IMR-90 (cell line): ENCODE data around the gene LEPR. TPM values are rescaled to one million over a fixed set of nuclear protein-coding genes. Genes with fewer than 3 reads are reported as not detected.
A peak's percentile ranks its signal among the peaks of the same experiment; 100 is the strongest.

ENCODE experiments used
- ATAC-seq: fragments of 200-7000 bp; cut with Tn5 transposase; 2 replicates; pipeline ENCODE4 v1.9.1; 2020; ENCODE audit warnings: low read depth, mild to moderate bottlenecking, moderate library complexity
- BruUV-seq: library from RNA; stranded (reverse); fragments of 400-500 nt; replicated peaks from 2 replicates; lab custom pipeline; 2021; lab: Mats Ljungman, UMichigan
- CTCF ChIA-PET: fragments of 300-600 bp; formaldehyde crosslinking; extraction: SDS; loops from one replicate; lab custom pipeline; 2021; ENCODE audit warnings: antibody characterized with exemption; lab: Yijun Ruan, JAX
- POLR2A ChIA-PET: fragments of 300-600 bp; sonication (Branson Sonifier 250); formaldehyde crosslinking; loops from one replicate; lab custom pipeline; 2022; ENCODE audit warnings: antibody characterized with exemption; ENCODE audit not compliant: unreplicated experiment; lab: Charles Lee
- DNase-seq: peaks from one replicate; pipeline ENCODE4 v3.0.0; 2013
- H2AFZ ChIP-seq: replicated peaks from 2 replicates; pipeline ENCODE3; 2013; ENCODE audit warnings: low read length, mild to moderate bottlenecking; ENCODE audit not compliant: poor library complexity
- H2AK5ac ChIP-seq: 2 replicates; pipeline ENCODE4 v1.6.1; 2013; ENCODE audit warnings: low read depth, low read length, inconsistent platforms
- H2AK9ac ChIP-seq: replicated peaks from 2 replicates; pipeline ENCODE3; 2013; ENCODE audit warnings: mild to moderate bottlenecking, low read depth, low read length, moderate library complexity; ENCODE audit not compliant: poor library complexity
- H2BK120ac ChIP-seq: 2 replicates; pipeline ENCODE4 v1.6.1; 2013; ENCODE audit warnings: low read depth, low read length, inconsistent platforms
- H2BK15ac ChIP-seq: 3 replicates; pipeline ENCODE4 v1.6.1; 2013; ENCODE audit warnings: low read depth, low read length, inconsistent platforms
- H2BK20ac ChIP-seq: 2 replicates; pipeline ENCODE4 v1.6.1; 2013; ENCODE audit warnings: low read depth, mild to moderate bottlenecking, inconsistent platforms, low read length, moderate library complexity
- H2BK5ac ChIP-seq: 2 replicates; pipeline ENCODE4 v1.6.1; 2013; ENCODE audit warnings: mild to moderate bottlenecking, low read depth, low read length, inconsistent platforms; ENCODE audit not compliant: poor library complexity, severe bottlenecking
- H3K14ac ChIP-seq: replicated peaks from 2 replicates; pipeline ENCODE4 v1.6.1; 2013; ENCODE audit warnings: low read depth, low read length, inconsistent platforms
- H3K18ac ChIP-seq: 2 replicates; pipeline ENCODE4 v1.6.1; 2013; ENCODE audit warnings: low read depth, low read length, control low read depth
- H3K23ac ChIP-seq: 2 replicates; pipeline ENCODE4 v1.6.1; 2013; ENCODE audit warnings: low read depth, low read length, inconsistent platforms
- H3K27ac ChIP-seq: 2 replicates; pipeline ENCODE4 v1.5.1; 2013; ENCODE audit warnings: mild to moderate bottlenecking, control low read depth, low read length; ENCODE audit not compliant: insufficient read depth
- H3K27me3 ChIP-seq: 2 replicates; pipeline ENCODE4 v1.6.1; 2013; ENCODE audit warnings: low read length; ENCODE audit not compliant: control insufficient read depth, insufficient read depth
- H3K36me3 ChIP-seq: 2 replicates; pipeline ENCODE4 v1.6.1; 2013; ENCODE audit warnings: low read length, mixed read lengths; ENCODE audit not compliant: control insufficient read depth, insufficient read depth
- H3K4ac ChIP-seq: 2 replicates; pipeline ENCODE4 v1.6.1; 2013; ENCODE audit warnings: low read depth, low read length, inconsistent platforms
- H3K4me1 ChIP-seq: 2 replicates; pipeline ENCODE4 v1.6.1; 2013; ENCODE audit warnings: low read length, mixed read lengths; ENCODE audit not compliant: control insufficient read depth, insufficient read depth
- H3K4me2 ChIP-seq: 2 replicates; pipeline ENCODE4 v1.6.1; 2013; ENCODE audit warnings: low read depth, mild to moderate bottlenecking, control low read depth, low read length, moderate library complexity
- H3K4me3 ChIP-seq: 2 replicates; pipeline ENCODE4 v1.5.1; 2013; ENCODE audit warnings: low read depth, mild to moderate bottlenecking, control low read depth, low read length, moderate library complexity; ENCODE audit not compliant: insufficient read depth
- H3K56ac ChIP-seq: 2 replicates; pipeline ENCODE4 v1.6.1; 2013; ENCODE audit warnings: low read length, inconsistent platforms; ENCODE audit not compliant: insufficient read depth; ENCODE audit errors: extremely low read depth
- H3K79me1 ChIP-seq, 2 experiments: 2 replicates each; pipeline ENCODE4 v1.6.1; 2013; ENCODE audit warnings: low read length in 2 of 2, inconsistent platforms in 1 of 2, low read depth in 1 of 2
- H3K9ac ChIP-seq: 2 replicates; pipeline ENCODE4 v1.6.1; 2013; ENCODE audit warnings: low read depth, low read length, control low read depth
- H3K9me1 ChIP-seq: 2 replicates; pipeline ENCODE4 v1.6.1; 2013; ENCODE audit warnings: low read length, inconsistent platforms; ENCODE audit not compliant: insufficient read depth
- H3K9me3 ChIP-seq: 2 replicates; pipeline ENCODE4 v1.6.1; 2013; ENCODE audit warnings: low read length; ENCODE audit not compliant: control insufficient read depth, insufficient read depth
- H4K20me1 ChIP-seq: 2 replicates; pipeline ENCODE4 v1.6.1; 2013; ENCODE audit warnings: low read length, inconsistent platforms; ENCODE audit not compliant: insufficient read depth
- H4K5ac ChIP-seq: 2 replicates; pipeline ENCODE4 v1.6.1; 2013; ENCODE audit warnings: mild to moderate bottlenecking, low read depth, low read length, control low read depth
- H4K8ac ChIP-seq, 2 experiments: 2 replicates each; pipeline ENCODE4 v1.6.1; 2013; ENCODE audit warnings: low read depth in 2 of 2, low read length in 2 of 2, control low read depth in 1 of 2, inconsistent platforms in 1 of 2
- H4K91ac ChIP-seq: 2 replicates; pipeline ENCODE4 v1.6.1; 2013; ENCODE audit warnings: low read depth, low read length, inconsistent platforms; ENCODE audit not compliant: insufficient read depth
- BHLHE40 ChIP-seq: fragments of 150-350 bp; IDR thresholded peaks from 2 replicates; pipeline ENCODE4 v1.6.1; 2016; ENCODE audit warnings: mild to moderate bottlenecking, low read depth, low read length
- CHD1 ChIP-seq: IDR thresholded peaks from 2 replicates; pipeline ENCODE4 v1.6.1; 2012; ENCODE audit warnings: low read depth, low read length, improper control_type of control experiment
- MAFK ChIP-seq: IDR thresholded peaks from 2 replicates; pipeline ENCODE4 v1.6.1; 2012; ENCODE audit warnings: low read depth, low read length, improper control_type of control experiment
- MXI1 ChIP-seq: IDR thresholded peaks from 2 replicates; pipeline ENCODE4 v1.6.1; 2012; ENCODE audit warnings: low read depth, mild to moderate bottlenecking, low read length, moderate library complexity, borderline replicate concordance
- NFE2L2 ChIP-seq: fragments of 150-350 bp; IDR thresholded peaks from 2 replicates; pipeline ENCODE4 v1.6.1; 2016; ENCODE audit warnings: low read depth, mild to moderate bottlenecking, low read length
- POLR2A ChIP-seq: IDR thresholded peaks from 2 replicates; pipeline ENCODE4 v1.6.1; 2012; ENCODE audit warnings: mild to moderate bottlenecking, low read depth, low read length
- RAD21 ChIP-seq: IDR thresholded peaks from 2 replicates; pipeline ENCODE4 v1.6.1; 2012; ENCODE audit warnings: low read length, improper control_type of control experiment
- RCOR1 ChIP-seq: IDR thresholded peaks from 2 replicates; pipeline ENCODE4 v1.6.1; 2012; ENCODE audit warnings: mild to moderate bottlenecking, low read length, improper control_type of control experiment; ENCODE audit not compliant: insufficient replicate concordance
- RFX5 ChIP-seq: IDR thresholded peaks from 2 replicates; pipeline ENCODE4 v1.8.0; 2012; ENCODE audit warnings: low read depth, mild to moderate bottlenecking, low read length, moderate library complexity
- WGBS, 2 experiments: methylation state at CpG; one replicate each; pipeline versions ENCODE4 v1.1.5 to v1.1.7; 2013; ENCODE audit warnings: missing lambda C conversion rate in 2 of 2; ENCODE audit not compliant: insufficient read length in 1 of 2; ENCODE audit errors: extremely low coverage in 2 of 2; 5-methylcytosine and 5-hydroxymethylcytosine counted together
- dilution Hi-C: fragments of 300-500 bp; cut with HindIII; formaldehyde crosslinking; loops from one replicate; pipeline ENCODE4 v1.14.3; 2018; ENCODE audit warnings: low sequenced_read_pairs; ENCODE audit not compliant: unreplicated experiment
- in situ Hi-C: fragments of 300-500 bp; cut with MboI; formaldehyde crosslinking; loops from 3 replicates; pipeline ENCODE4 v1.14.3; 2019; ENCODE audit warnings: low sequenced_read_pairs, inconsistent platforms, mixed read lengths
- intact Hi-C: fragments of 100-400 bp; cut with micrococcal nuclease; formaldehyde crosslinking; loops from 2 replicates; pipeline ENCODE4 v1.10.0; 2022
- polyA plus RNA-seq, 3 experiments: library from polyadenylated mRNA; depleted of rRNA; stranded (reverse); fragments of >200 nt; gene quantifications; 2 replicates each; pipeline ENCODE4 v1.2.3, GENCODE V29; 2012; ENCODE audit warnings: low replicate concordance in 1 of 3
- total RNA-seq: library from RNA; depleted of rRNA; stranded (reverse); fragments of >200 nt; gene quantifications from 2 replicates; pipeline ENCODE4 v1.2.3, GENCODE V29; 2012
- TF ChIP-seq, protein P1 (sequence below): fragments of 150-350 bp; IDR thresholded peaks from 2 replicates; pipeline ENCODE4 v1.6.1; 2016; ENCODE audit warnings: low read depth, mild to moderate bottlenecking, low read length, moderate library complexity, borderline replicate concordance
- TF ChIP-seq, protein P2 (sequence below): conservative IDR thresholded peaks from 2 replicates; pipeline ENCODE4 v1.5.1; 2012; ENCODE audit warnings: mild to moderate bottlenecking, low read depth, low read length, improper control_type of control experiment
- TF ChIP-seq, protein P3 (sequence below): fragments of 150-350 bp; IDR thresholded peaks from 2 replicates; pipeline ENCODE4 v1.6.1; 2017; ENCODE audit warnings: mild to moderate bottlenecking, antibody characterized with exemption, low read length, low read depth

Gene LEPR
- total and polyA plus RNA-seq, 2 of the 4 experiments (the other 2 are of a cell fraction), result 2.1 to 8.8 TPM

DNA sequence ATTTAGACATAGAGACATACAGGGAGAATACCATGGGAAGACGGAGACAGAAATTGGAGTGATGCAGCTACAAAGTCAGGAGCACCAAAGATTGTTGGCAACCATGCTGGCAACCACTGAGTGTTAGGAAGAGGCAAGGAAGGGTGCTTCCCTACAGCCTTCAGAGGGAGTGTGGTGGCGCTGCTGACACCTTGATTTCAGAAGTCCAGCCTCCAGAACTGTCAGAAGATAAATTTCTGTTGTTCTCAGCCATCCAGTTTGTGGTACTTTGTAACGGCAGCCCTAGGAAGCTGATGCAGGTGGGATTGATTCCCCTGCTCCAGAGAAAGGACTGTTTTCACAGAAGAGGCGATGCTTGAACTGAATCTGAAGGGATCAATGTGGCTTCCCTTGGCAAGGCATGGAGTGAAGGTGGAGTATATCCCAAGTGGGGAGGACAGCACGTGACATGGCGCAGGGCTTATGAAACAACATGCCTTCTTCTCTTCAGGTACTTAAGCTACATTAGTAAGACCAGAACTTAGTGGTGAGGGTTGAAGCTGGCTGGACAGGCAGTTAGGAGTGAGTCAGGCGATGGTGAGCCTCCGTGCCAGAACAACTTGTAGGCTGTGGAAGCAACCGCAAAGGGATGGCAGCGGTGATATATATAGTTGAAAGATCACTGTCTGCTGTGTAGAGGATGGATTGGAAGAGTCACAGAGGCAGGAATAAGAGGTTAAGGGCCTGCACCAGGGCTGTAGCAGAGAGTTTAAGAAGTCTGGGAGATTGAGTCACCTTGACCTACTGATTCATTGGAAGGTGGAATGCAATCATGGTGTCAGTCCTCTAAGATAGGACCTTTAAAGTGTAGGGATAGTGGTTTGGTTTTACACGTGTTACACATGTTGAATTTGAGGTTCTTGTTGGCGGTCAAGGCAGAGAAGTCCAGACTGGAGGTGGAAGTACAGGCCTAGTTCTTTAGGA lies 2.1 kb downstream of the LEPR start:
- Histone ChIP-seq H3K27me3 (no peaks in the 10 kb centered on the region), H2AK9ac (peak overlapping the region; percentile 46), H2BK5ac (peak overlapping the region; percentile 99), H3K9ac (no peak overlapping the region; the same call in 1 of the 2 replicates), H4K5ac (no peak overlapping the region), H3K27ac (peak overlapping the region; percentile 15; the same call in 1 of the 2 replicates), H2BK20ac (0 out of 2 replicates have a peak overlapping the region, but pooled peaks have one; percentile 5), H2AFZ (no peak overlapping the region), H3K18ac (no peak overlapping the region), H2BK15ac (peak overlapping the region; percentile 19; the same call in 2 of the 3 replicates), H3K23ac (peak overlapping the region; percentile 58; the same call in 1 of the 2 replicates), H2AK5ac (peak overlapping the region; percentile 46; the same call in 1 of the 2 replicates), H3K36me3 (peaks cover 14% of the 10 kb centered on the region), H3K4me2 (peak overlapping the region; percentile 93), H3K56ac (no peak overlapping the region), H3K4ac (peak overlapping the region; percentile 56), H3K14ac (peak overlapping the region; percentile 40), H3K9me1 (peaks cover 19% of the 10 kb centered on the region), H3K4me1 (peaks cover 20% of the 10 kb centered on the region), H4K91ac (peak overlapping the region; percentile 50), H3K9me3 (no peaks in the 10 kb centered on the region), H3K4me3 (no peak overlapping the region), H2BK120ac (peak overlapping the region; percentile 8), H4K8ac (peak overlapping the region in 1 of 2 experiments; percentile 20; a peak in 2 of 4 replicates), H3K79me1 (peaks cover 30 to 41% of the 10 kb centered on the region in 2 experiments), H4K20me1 (peaks cover 3% of the 10 kb centered on the region; the same call in 1 of the 2 replicates)
- intact Hi-C loops, result loop anchor here (5.0 kb wide), 2 partner anchors 170 to 525 kb away; no protein-coding TSS in a partner anchor
- ATAC-seq (no peak), DNase-seq (peak; percentile 44)
- no TSS peak for BruUV-seq
- 94% methylated on average over 5 of the region's 12 CpGs; no CpG with 5 or more reads in 1 of the 2 experiments for WGBS, 2 experiments
- ChIA-PET CTCF (interaction anchor here (0.7 kb wide), 1 partner anchor 19 kb away, joined by 3 read pairs; no protein-coding TSS in a partner anchor), POLR2A (interaction anchor here (0.5 kb wide), 1 partner anchor 10 kb away, joined by 3 read pairs; no protein-coding TSS in a partner anchor)
- dilution Hi-C loops, result no loop called here
- in situ Hi-C loops, result loop anchor here (10.0 kb wide), 3 partner anchors 358 to 1022 kb away; no protein-coding TSS in a partner anchor
- TF ChIP-seq MXI1, result no peak
- no peak for TF ChIP-seq BHLHE40
- TF ChIP-seq, protein P1, sequence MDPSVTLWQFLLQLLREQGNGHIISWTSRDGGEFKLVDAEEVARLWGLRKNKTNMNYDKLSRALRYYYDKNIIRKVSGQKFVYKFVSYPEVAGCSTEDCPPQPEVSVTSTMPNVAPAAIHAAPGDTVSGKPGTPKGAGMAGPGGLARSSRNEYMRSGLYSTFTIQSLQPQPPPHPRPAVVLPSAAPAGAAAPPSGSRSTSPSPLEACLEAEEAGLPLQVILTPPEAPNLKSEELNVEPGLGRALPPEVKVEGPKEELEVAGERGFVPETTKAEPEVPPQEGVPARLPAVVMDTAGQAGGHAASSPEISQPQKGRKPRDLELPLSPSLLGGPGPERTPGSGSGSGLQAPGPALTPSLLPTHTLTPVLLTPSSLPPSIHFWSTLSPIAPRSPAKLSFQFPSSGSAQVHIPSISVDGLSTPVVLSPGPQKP, result no peak
- TF ChIP-seq POLR2A, result no peak
- no peak for TF ChIP-seq CHD1
- TF ChIP-seq RAD21, result no peak
- TF ChIP-seq, protein P2, sequence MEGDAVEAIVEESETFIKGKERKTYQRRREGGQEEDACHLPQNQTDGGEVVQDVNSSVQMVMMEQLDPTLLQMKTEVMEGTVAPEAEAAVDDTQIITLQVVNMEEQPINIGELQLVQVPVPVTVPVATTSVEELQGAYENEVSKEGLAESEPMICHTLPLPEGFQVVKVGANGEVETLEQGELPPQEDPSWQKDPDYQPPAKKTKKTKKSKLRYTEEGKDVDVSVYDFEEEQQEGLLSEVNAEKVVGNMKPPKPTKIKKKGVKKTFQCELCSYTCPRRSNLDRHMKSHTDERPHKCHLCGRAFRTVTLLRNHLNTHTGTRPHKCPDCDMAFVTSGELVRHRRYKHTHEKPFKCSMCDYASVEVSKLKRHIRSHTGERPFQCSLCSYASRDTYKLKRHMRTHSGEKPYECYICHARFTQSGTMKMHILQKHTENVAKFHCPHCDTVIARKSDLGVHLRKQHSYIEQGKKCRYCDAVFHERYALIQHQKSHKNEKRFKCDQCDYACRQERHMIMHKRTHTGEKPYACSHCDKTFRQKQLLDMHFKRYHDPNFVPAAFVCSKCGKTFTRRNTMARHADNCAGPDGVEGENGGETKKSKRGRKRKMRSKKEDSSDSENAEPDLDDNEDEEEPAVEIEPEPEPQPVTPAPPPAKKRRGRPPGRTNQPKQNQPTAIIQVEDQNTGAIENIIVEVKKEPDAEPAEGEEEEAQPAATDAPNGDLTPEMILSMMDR, result no peak
- TF ChIP-seq NFE2L2, result no peak
- no peak for TF ChIP-seq RFX5
- no peak for TF ChIP-seq RCOR1
- TF ChIP-seq, protein P3, sequence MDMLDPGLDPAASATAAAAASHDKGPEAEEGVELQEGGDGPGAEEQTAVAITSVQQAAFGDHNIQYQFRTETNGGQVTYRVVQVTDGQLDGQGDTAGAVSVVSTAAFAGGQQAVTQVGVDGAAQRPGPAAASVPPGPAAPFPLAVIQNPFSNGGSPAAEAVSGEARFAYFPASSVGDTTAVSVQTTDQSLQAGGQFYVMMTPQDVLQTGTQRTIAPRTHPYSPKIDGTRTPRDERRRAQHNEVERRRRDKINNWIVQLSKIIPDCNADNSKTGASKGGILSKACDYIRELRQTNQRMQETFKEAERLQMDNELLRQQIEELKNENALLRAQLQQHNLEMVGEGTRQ, result no peak
- no peak for TF ChIP-seq MAFK
